Keratinocyte (primary cell): ENCODE results near the gene SFXN1. TPM values are rescaled to one million over a fixed set of nuclear protein-coding genes. Genes with fewer than 3 reads are reported as not detected.

Experiments used
- DNase-seq: peaks from one replicate; pipeline ENCODE4 v3.0.0-alpha.2; 2011; ENCODE audit warnings: low read depth, missing footprints, low spot score
- FAIRE-seq: peaks from 2 replicates; lab custom pipeline; 2011; peaks lifted over from hg19 to GRCh38; lab: Jason Lieb, UNC
- H2AFZ ChIP-seq: 2 replicates; pipeline ENCODE4 v1.6.0; 2012; ENCODE audit warnings: low read length, control low read depth, inconsistent platforms; ENCODE audit not compliant: control insufficient read depth
- H3K27ac ChIP-seq: 2 replicates; pipeline ENCODE4 v1.5.1; 2011; ENCODE audit warnings: low read length; ENCODE audit not compliant: control insufficient read depth, insufficient read depth
- H3K27me3 ChIP-seq: 3 replicates; pipeline ENCODE4 v1.6.0; 2011; ENCODE audit warnings: low read length; ENCODE audit not compliant: control insufficient read depth, insufficient read depth; ENCODE audit errors: extremely low read depth
- H3K36me3 ChIP-seq, 2 experiments: 2 replicates in 1 of 2; 3 replicates in 1 of 2; pipeline ENCODE4 v1.5.1; 2011; ENCODE audit warnings: low read length in 2 of 2, mild to moderate bottlenecking in 1 of 2; ENCODE audit not compliant: control insufficient read depth in 2 of 2, insufficient read depth in 2 of 2; ENCODE audit errors: extremely low read depth in 1 of 2
- H3K4me1 ChIP-seq: 3 replicates; pipeline ENCODE4 v1.5.1; 2011; ENCODE audit warnings: low read length; ENCODE audit not compliant: control insufficient read depth, insufficient read depth; ENCODE audit errors: extremely low read depth
- H3K4me2 ChIP-seq: 3 replicates; pipeline ENCODE4 v1.6.0; 2011; ENCODE audit warnings: low read depth, low read length; ENCODE audit not compliant: control insufficient read depth, insufficient read depth; ENCODE audit errors: extremely low read depth
- H3K4me3 ChIP-seq, 3 experiments: fragments of 200-600 bp in 1 of 3; sonication (generic) in 1 of 3; 2 replicates in 2 of 3; 3 replicates in 1 of 3; pipeline ENCODE4 v1.5.1; 2011 to 2016; ENCODE audit warnings: low read length in 3 of 3, mild to moderate bottlenecking in 3 of 3, control low read depth in 2 of 3, inconsistent platforms in 1 of 3, low read depth in 1 of 3, mixed read lengths in 1 of 3, mixed run types in 1 of 3, moderate library complexity in 1 of 3; ENCODE audit not compliant: control insufficient read depth in 2 of 3, insufficient read depth in 2 of 3; ENCODE audit errors: extremely low read depth in 1 of 3
- H3K79me2 ChIP-seq: 2 replicates; pipeline ENCODE4 v1.6.0; 2012; ENCODE audit warnings: low read length; ENCODE audit not compliant: control insufficient read depth, insufficient read depth
- H3K9ac ChIP-seq: 3 replicates; pipeline ENCODE4 v1.6.0; 2011; ENCODE audit warnings: low read length; ENCODE audit not compliant: control insufficient read depth, insufficient read depth; ENCODE audit errors: extremely low read depth
- H3K9me1 ChIP-seq: 3 replicates; pipeline ENCODE4 v1.6.0; 2011; ENCODE audit warnings: low read length; ENCODE audit not compliant: control insufficient read depth, insufficient read depth; ENCODE audit errors: extremely low read depth
- H3K9me3 ChIP-seq: 2 replicates; pipeline ENCODE4 v1.5.1; 2012; ENCODE audit warnings: low read depth, low read length; ENCODE audit not compliant: control insufficient read depth
- H4K20me1 ChIP-seq: 3 replicates; pipeline ENCODE4 v1.6.0; 2011; ENCODE audit warnings: low read length; ENCODE audit not compliant: control insufficient read depth, insufficient read depth; ENCODE audit errors: extremely low read depth
- EZH2 ChIP-seq: IDR thresholded peaks from one replicate; pipeline ENCODE4 v1.6.1; 2012; ENCODE audit warnings: inconsistent platforms, mild to moderate bottlenecking, low read length, moderate library complexity
- dilution Hi-C: fragments of 300-500 bp; cut with MboI; formaldehyde crosslinking; loops from one replicate; pipeline ENCODE4 v1.7.0; 2020; ENCODE audit warnings: low sequenced_read_pairs; ENCODE audit not compliant: extremely low pct_ligation_motif_present
- polyA plus RNA-seq, 5 experiments: library from polyadenylated mRNA; depleted of rRNA in 3 of 5; stranded (reverse) in 3 of 5; stranded (forward) in 1 of 5; unstranded in 1 of 5; fragments of >200 nt; gene quantifications; 1 replicate in 1 of 5; 2 replicates in 3 of 5; 3 replicates in 1 of 5; pipeline versions ENCODE4 v1.2.1 to v1.2.3, GENCODE V29; 2011 to 2012; ENCODE audit warnings: missing spikeins in 2 of 5, low read depth in 1 of 5, low replicate concordance in 1 of 5
- TF ChIP-seq, protein P1 (sequence below), 3 experiments: IDR thresholded peaks in 1 of 3; conservative IDR thresholded peaks in 1 of 3; optimal IDR thresholded peaks in 1 of 3; 2 replicates in 2 of 3; 3 replicates in 1 of 3; pipeline versions ENCODE3 to v1.5.1; 2011; ENCODE audit warnings: low read length in 3 of 3, mild to moderate bottlenecking in 3 of 3, moderate library complexity in 2 of 3, control low read depth in 1 of 3, inconsistent platforms in 1 of 3; ENCODE audit not compliant: insufficient read depth in 2 of 3; ENCODE audit errors: extremely low read depth in 1 of 3

Gene SFXN1
- polyA plus RNA-seq, 1 donor (not counting 4 experiments of a cell fraction or from before 2014, with no cell fraction given): 80.8 TPM

DNA sequence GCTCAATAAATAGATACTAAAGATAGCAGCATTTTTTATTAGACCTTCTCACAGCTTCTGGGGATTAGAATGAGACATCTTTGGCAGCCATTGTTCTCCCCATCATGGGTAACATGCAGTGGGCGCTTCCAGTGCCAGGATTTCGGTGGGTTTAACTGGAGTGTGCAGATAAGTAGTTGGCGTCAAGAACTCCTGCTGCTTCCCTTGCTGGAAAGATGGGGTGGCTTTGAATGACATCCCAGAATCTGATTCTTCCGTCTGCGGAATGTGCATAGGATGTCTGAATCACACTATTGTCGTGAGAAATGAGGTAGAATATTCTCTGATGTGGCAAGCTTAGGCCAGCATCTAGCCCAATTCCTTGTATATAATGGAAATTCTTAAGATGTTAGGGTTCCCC, 7.3 kb downstream of the SFXN1 start:
- H3K9me1 ChIP-seq: no peaks in the 10 kb centered on the region
- TF ChIP-seq, protein P1, sequence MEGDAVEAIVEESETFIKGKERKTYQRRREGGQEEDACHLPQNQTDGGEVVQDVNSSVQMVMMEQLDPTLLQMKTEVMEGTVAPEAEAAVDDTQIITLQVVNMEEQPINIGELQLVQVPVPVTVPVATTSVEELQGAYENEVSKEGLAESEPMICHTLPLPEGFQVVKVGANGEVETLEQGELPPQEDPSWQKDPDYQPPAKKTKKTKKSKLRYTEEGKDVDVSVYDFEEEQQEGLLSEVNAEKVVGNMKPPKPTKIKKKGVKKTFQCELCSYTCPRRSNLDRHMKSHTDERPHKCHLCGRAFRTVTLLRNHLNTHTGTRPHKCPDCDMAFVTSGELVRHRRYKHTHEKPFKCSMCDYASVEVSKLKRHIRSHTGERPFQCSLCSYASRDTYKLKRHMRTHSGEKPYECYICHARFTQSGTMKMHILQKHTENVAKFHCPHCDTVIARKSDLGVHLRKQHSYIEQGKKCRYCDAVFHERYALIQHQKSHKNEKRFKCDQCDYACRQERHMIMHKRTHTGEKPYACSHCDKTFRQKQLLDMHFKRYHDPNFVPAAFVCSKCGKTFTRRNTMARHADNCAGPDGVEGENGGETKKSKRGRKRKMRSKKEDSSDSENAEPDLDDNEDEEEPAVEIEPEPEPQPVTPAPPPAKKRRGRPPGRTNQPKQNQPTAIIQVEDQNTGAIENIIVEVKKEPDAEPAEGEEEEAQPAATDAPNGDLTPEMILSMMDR (optimal IDR thresholded peaks at IDR 0.05 in 1 of 3, IDR thresholded peaks at IDR 0.05 in 1 of 3, conservative IDR thresholded peaks at IDR 0.05 in 1 of 3; ENCODE audit: extremely low read depth in 1 of 3, insufficient read depth in 2 of 3, low read length in 3 of 3): no peak
- TF ChIP-seq EZH2: no peak
- no peak for FAIRE-seq
- peaks cover 100% of the 10 kb centered on the region for H3K79me2 ChIP-seq
- no peaks in the 10 kb centered on the region for H3K27me3 ChIP-seq
- H3K27ac ChIP-seq: no peak overlapping the region
- H3K9me3 ChIP-seq: no peaks in the 10 kb centered on the region
- H3K4me1 ChIP-seq: no peaks in the 10 kb centered on the region
- peaks cover 7% of the 10 kb centered on the region for H4K20me1 ChIP-seq
- no peak overlapping the region for H3K9ac ChIP-seq
- dilution Hi-C loops: no loop called here
- H3K4me3 ChIP-seq: no peak overlapping the region
- no peak overlapping the region for H3K4me2 ChIP-seq
- DNase-seq: no peak
- H2AFZ ChIP-seq: no peak overlapping the region
- peaks cover 14 to 15% of the 10 kb centered on the region in 2 experiments for H3K36me3 ChIP-seq

DNA sequence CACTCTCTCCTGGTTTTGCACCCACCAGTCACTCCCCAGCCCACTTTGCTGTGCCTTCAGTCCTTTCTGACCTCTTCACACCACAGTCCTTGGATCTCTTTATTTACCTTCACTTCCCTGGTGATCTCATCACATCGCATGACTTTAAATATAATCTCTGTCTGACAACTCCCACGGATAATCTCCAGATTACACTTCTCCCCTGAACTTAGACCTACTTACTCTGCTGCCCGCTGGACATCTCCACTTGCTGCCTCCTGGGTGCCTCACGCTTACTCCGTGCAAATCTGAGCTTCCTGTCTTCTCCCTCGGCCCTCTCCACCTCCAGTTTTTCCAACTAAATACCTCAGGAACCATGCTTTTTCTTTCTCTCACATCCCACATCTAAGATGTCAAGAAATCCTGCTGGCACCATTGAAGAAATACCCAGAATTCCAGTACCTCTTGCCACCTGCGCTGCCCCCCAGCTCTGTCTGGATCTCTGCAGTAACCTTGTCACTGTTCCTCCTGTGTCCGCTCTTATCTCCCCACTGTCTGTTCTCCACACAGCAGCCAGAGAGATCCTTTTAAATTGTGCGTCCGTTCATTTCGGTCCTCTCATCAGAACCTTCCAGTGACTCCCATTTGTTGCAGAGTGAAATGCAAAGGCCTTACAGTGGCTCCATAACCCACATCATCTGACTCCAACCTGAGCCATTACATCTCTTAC, 9.3 kb downstream of the SFXN1 start:
- H3K4me2 ChIP-seq: no peak overlapping the region
- no peaks in the 10 kb centered on the region for H3K9me3 ChIP-seq
- H3K27me3 ChIP-seq: no peaks in the 10 kb centered on the region
- H2AFZ ChIP-seq: no peak overlapping the region
- peaks cover 7% of the 10 kb centered on the region for H4K20me1 ChIP-seq
- H3K9ac ChIP-seq: no peak overlapping the region
- H3K36me3 ChIP-seq: peaks cover 15 to 16% of the 10 kb centered on the region in 2 experiments
- no peak overlapping the region for H3K4me3 ChIP-seq
- dilution Hi-C loops: no loop called here
- DNase-seq (no peak), FAIRE-seq (no peak)
- no peaks in the 10 kb centered on the region for H3K4me1 ChIP-seq
- no peaks in the 10 kb centered on the region for H3K9me1 ChIP-seq
- TF ChIP-seq, protein P1 (optimal IDR thresholded peaks at IDR 0.05 in 1 of 3, IDR thresholded peaks at IDR 0.05 in 1 of 3, conservative IDR thresholded peaks at IDR 0.05 in 1 of 3; ENCODE audit: extremely low read depth in 1 of 3, insufficient read depth in 2 of 3, low read length in 3 of 3): no peak
- peaks cover 92% of the 10 kb centered on the region for H3K79me2 ChIP-seq
- no peak overlapping the region for H3K27ac ChIP-seq
